T-cell (primary cell): ENCODE results near the gene WDFY4. TPM values are rescaled to one million over a fixed set of nuclear protein-coding genes. Genes with fewer than 3 reads are reported as not detected.

Experiments
- ATAC-seq, 4 experiments: fragments of 200-7000 bp in 3 of 4; fragments of 150-1000 bp in 1 of 4; cut with Tn5 transposase; replicated peaks in 1 of 4; 1 replicate in 3 of 4; 2 replicates in 1 of 4; pipeline ENCODE4 v1.10.0; 2021; ENCODE audit warnings: moderate library complexity in 3 of 4, mild to moderate bottlenecking in 2 of 4, moderate number of reproducible peaks in 1 of 4
- CTCF ChIA-PET, 2 donors: fragments of 300-600 bp; sonication (Branson Sonifier 250); formaldehyde crosslinking; loops; one replicate each; lab custom pipeline; 2022; ENCODE audit warnings: antibody characterized with exemption in 2 of 2; lab: Charles Lee
- POLR2A ChIA-PET, 2 donors: fragments of 300-600 bp; sonication (Branson Sonifier 250); formaldehyde crosslinking; loops; one replicate each; lab custom pipeline; 2022; ENCODE audit warnings: antibody characterized with exemption in 2 of 2; lab: Charles Lee
- DNase-seq, 35 experiments: peaks; one replicate each; pipeline versions ENCODE4 v3.0.0 to v3.0.0-alpha.2; 2013 to 2023
- H3K27ac ChIP-seq: one replicate; pipeline ENCODE4 v1.5.1; 2013; ENCODE audit warnings: low read length
- H3K27me3 ChIP-seq, 2 experiments: replicated peaks in 1 of 2; 1 replicate in 1 of 2; 2 replicates in 1 of 2; pipeline versions ENCODE4 v1.6.1 to v1.7.0; 2013; ENCODE audit warnings: low read length in 1 of 2, mixed read lengths in 1 of 2; ENCODE audit not compliant: control insufficient read depth in 2 of 2, insufficient read depth in 2 of 2; ENCODE audit errors: extremely low read depth in 1 of 2
- H3K36me3 ChIP-seq, 2 donors: 1 replicate in 1 of 2; 2 replicates in 1 of 2; pipeline versions ENCODE4 v1.6.1 to v1.7.0; 2013; ENCODE audit warnings: low read length in 1 of 2; ENCODE audit not compliant: control insufficient read depth in 2 of 2, insufficient read depth in 1 of 2; ENCODE audit errors: extremely low read depth in 1 of 2
- H3K4me1 ChIP-seq, 2 experiments: 1 replicate in 1 of 2; 2 replicates in 1 of 2; pipeline versions ENCODE4 v1.6.1 to v1.7.0; 2013; ENCODE audit warnings: low read length in 2 of 2, mixed read lengths in 1 of 2; ENCODE audit not compliant: insufficient read depth in 2 of 2, control insufficient read depth in 1 of 2; ENCODE audit errors: extremely low read depth in 1 of 2
- H3K4me3 ChIP-seq, 2 donors: 1 replicate in 1 of 2; 2 replicates in 1 of 2; pipeline versions ENCODE4 v1.5.1 to v1.7.0; 2013; ENCODE audit warnings: mild to moderate bottlenecking in 2 of 2, low read length in 1 of 2, moderate library complexity in 1 of 2; ENCODE audit not compliant: control insufficient read depth in 1 of 2; ENCODE audit errors: extremely low read depth in 1 of 2
- H3K9me3 ChIP-seq: 2 replicates; pipeline ENCODE4 v1.7.0; 2013
- H3K27ac Mint-ChIP-seq, 2 donors: one replicate each; pipeline ENCODE4 v1.8.0; 2020 to 2021; ENCODE audit warnings: mild to moderate bottlenecking in 2 of 2, mixed read lengths in 2 of 2
- H3K27me3 Mint-ChIP-seq, 2 donors: one replicate each; pipeline ENCODE4 v1.8.0; 2021 to 2022; ENCODE audit warnings: mixed read lengths in 2 of 2
- H3K36me3 Mint-ChIP-seq: one replicate; pipeline ENCODE4 v1.8.0; 2021; ENCODE audit warnings: mixed read lengths
- H3K4me1 Mint-ChIP-seq, 3 donors: one replicate each; pipeline ENCODE4 v1.8.0; 2020 to 2022; ENCODE audit warnings: mixed read lengths in 3 of 3, mild to moderate bottlenecking in 1 of 3
- H3K4me3 Mint-ChIP-seq, 3 donors: one replicate each; pipeline ENCODE4 v1.8.0; 2020 to 2022; ENCODE audit warnings: mild to moderate bottlenecking in 3 of 3, mixed read lengths in 3 of 3, moderate library complexity in 3 of 3
- H3K9me3 Mint-ChIP-seq, 3 donors: one replicate each; pipeline ENCODE4 v1.8.0; 2020 to 2022; ENCODE audit warnings: mixed read lengths in 3 of 3
- WGBS: methylation state at CpG from one replicate; pipeline ENCODE4 v1.1.5; 2013; ENCODE audit warnings: missing lambda C conversion rate; ENCODE audit not compliant: insufficient coverage; 5-methylcytosine and 5-hydroxymethylcytosine counted together
- total RNA-seq, 35 experiments: library from RNA in 6 of 35; stranded (reverse) in 6 of 35; fragments of 120-200 nt in 1 of 35; gene quantifications; one replicate each; pipeline versions ENCODE4 v1.2.1 to v1.2.4 and lab custom pipeline; 2013 to 2026

The WDFY4 gene
- total RNA-seq, 5 donors from 2014 or later (not counting 1 experiment from before 2014, with no cell fraction given): 2.6 to 15.5 (median 4.2) TPM

DNA sequence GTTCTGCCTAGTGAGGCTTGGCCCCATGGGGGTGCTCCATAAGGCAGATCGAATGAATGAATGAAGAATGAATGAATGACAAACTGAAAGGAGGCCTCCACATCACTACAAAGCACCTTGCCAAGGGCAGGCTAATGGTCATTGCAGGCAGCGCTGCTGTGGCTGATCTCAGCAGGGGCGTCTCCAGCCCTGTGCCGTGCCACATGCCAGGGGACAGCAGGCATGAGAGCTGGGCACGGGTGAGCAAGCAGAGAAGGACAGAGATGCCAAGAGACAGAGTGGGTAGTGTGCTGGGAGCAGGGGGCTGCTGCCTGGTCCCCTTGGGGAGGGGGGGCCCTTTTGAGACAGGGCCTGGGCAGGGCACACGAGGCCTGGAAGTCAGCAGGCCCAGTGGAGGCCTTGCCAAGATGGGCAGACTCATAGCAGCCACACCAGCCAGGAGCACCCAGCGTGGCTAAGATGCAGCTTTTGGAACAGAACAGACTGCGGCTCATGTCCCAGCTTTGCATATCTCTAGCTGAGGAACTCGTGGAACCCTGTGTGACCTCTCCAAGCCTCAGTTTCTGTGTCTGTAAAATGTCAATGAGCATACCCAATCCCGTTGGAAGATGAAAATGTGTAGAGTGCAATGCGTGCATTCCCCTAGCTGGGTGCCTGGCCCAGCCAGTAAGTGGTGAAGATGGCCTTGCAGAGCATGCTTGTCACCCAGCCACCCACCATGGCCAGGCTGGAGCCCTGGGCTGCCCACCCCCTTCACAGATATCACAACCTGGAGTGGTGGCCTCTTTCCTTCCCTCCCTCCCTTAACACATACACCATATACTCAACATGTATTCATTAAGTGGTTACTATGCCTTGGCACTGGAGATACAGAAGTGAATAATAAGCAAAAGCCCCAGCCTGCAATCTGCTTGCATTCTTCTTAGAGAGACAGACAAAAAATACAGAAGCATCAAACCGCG, 316.0 kb downstream of the WDFY4 start:
- Histone ChIP-seq H3K4me1 (no peaks in the 10 kb centered on the region), H3K27me3 (peaks cover 0 to 16% of the 10 kb centered on the region in 2 experiments), H3K27ac (no peak overlapping the region), H3K36me3 (no peaks in the 10 kb centered on the region), H3K9me3 (no peaks in the 10 kb centered on the region), H3K4me3 (no peak overlapping the region)
- Mint-ChIP-seq H3K4me3 (no peak overlapping the region), H3K9me3 (no peaks in the 10 kb centered on the region), H3K4me1 (no peaks in the 10 kb centered on the region), H3K27ac (no peak overlapping the region), H3K36me3 (no peaks in the 10 kb centered on the region), H3K27me3 (peaks cover 5 to 7% of the 10 kb centered on the region in 2 donors)
- POLR2A ChIA-PET: no interaction called here
- ATAC-seq (no peak), DNase-seq (no peak)
- CTCF ChIA-PET: no interaction called here
- WGBS: 82% methylated on average over 11 of the region's 13 CpGs

DNA sequence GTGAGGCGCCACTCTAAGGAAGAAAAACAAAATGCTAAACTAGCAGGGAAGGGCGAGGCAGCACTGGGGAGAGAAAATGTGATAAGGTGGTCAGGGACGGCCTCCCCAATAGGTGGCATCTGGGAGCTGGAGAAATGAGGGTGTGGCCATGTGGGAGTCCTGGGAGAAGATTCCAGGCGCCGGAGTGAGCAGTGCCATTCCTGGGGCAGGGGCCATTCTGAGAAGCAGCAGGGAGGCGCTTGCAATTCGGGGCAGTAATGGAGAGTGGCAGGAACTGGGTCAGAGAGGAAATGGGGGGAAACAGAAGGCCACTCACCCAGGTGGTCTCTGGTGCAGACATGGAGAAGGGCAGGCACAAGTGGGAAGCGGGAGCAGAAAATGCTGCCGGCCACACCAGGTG, 316.7 kb downstream of the WDFY4 start:
- ATAC-seq: no peak
- H3K9me3 Mint-ChIP-seq: no peaks in the 10 kb centered on the region
- H3K4me1 Mint-ChIP-seq: no peaks in the 10 kb centered on the region
- POLR2A ChIA-PET: no interaction called here
- no peak overlapping the region for H3K4me3 ChIP-seq
- no peak for DNase-seq
- no peaks in the 10 kb centered on the region for H3K36me3 ChIP-seq
- CTCF ChIA-PET: no interaction called here
- peaks cover 0 to 16% of the 10 kb centered on the region in 2 experiments for H3K27me3 ChIP-seq
- H3K9me3 ChIP-seq: no peaks in the 10 kb centered on the region
- H3K27ac Mint-ChIP-seq: no peak overlapping the region
- H3K4me1 ChIP-seq: no peaks in the 10 kb centered on the region
- H3K4me3 Mint-ChIP-seq: no peak overlapping the region
- no peak overlapping the region for H3K27ac ChIP-seq
- WGBS: 89% methylated on average over 9 of the region's 9 CpGs
- H3K27me3 Mint-ChIP-seq: peaks cover 5 to 7% of the 10 kb centered on the region in 2 donors
- no peaks in the 10 kb centered on the region for H3K36me3 Mint-ChIP-seq

DNA sequence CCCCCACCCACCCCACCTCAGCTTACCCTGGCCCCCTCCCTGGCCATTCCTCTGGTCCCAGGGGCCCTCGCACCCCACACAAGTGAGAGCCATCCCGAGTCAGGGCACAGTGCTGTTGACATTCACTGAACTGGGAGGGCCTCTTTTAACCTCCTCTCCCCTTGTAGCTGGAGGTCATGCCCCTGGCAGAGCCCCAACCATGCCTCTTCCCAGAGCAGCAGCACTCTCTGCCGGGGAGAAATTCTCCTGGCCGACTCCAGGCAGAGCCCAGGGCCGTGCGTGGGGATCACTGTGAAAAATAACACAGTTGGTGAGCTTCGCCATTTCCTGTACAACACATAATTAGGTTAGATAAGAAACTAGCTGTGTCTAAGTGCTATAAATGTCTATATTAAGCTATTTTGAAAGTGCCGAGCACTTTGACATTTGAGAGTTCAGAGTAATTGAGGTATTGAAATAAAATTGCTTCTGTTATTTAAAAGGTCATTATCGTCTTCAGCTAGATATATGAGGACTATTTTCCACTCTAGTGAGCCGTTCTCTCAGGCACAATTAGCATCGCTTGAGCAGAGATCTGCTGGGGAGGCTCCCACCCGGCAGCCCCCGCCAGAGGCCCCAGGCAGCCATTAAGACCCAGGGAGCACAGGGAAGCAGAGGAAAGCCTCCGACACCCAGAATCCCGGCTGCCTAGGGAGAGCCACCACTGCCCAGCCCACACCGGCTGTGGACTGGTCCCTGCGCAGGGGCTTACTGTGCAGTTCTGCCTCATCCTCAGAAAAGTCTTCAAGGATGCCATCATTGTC, 317.4 kb downstream of the WDFY4 start:
- H3K4me1 ChIP-seq: no peaks in the 10 kb centered on the region
- H3K9me3 ChIP-seq: no peaks in the 10 kb centered on the region
- Mint-ChIP-seq H3K4me1 (no peaks in the 10 kb centered on the region), H3K27me3 (peaks cover 6 to 7% of the 10 kb centered on the region in 2 donors), H3K4me3 (no peak overlapping the region), H3K27ac (no peak overlapping the region), H3K9me3 (no peaks in the 10 kb centered on the region), H3K36me3 (no peaks in the 10 kb centered on the region)
- H3K4me3 ChIP-seq: no peak overlapping the region
- H3K36me3 ChIP-seq: no peaks in the 10 kb centered on the region
- H3K27me3 ChIP-seq: peaks cover 0 to 16% of the 10 kb centered on the region in 2 experiments
- ATAC-seq (no peak), DNase-seq (no peak)
- CTCF ChIA-PET: no interaction called here
- no peak overlapping the region for H3K27ac ChIP-seq
- WGBS: 85% methylated on average over 11 of the region's 17 CpGs
- POLR2A ChIA-PET: no interaction called here

DNA sequence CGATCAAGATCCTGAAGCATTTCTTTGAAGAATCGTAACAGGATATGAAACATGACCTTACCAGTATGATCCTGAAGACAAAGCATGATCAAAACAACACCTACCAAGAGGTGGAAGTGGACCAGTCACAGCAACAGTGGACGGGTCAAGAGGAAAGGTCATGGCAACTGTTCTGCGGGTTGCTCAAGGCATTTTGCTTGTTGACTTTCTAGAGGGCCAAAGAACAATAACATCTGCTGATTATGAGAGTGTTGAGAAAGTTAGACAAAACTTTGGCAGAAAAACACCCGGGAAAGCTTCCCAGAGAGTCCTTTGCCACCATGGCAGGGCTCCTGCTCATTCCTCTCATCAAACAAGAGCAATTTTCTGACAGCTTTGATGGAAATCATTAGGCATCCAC, 320.6 kb downstream of the WDFY4 start:
- H3K4me1 ChIP-seq: no peaks in the 10 kb centered on the region
- Mint-ChIP-seq H3K4me3 (no peak overlapping the region), H3K4me1 (no peaks in the 10 kb centered on the region), H3K27me3 (peaks cover 4 to 6% of the 10 kb centered on the region in 2 donors), H3K9me3 (no peaks in the 10 kb centered on the region), H3K27ac (no peak overlapping the region), H3K36me3 (no peaks in the 10 kb centered on the region)
- ATAC-seq: no peak
- WGBS: 84% methylated on average over 4 of the region's 5 CpGs
- no peaks in the 10 kb centered on the region for H3K9me3 ChIP-seq
- peaks cover 0 to 8% of the 10 kb centered on the region in 2 experiments for H3K27me3 ChIP-seq
- no peak overlapping the region for H3K27ac ChIP-seq
- ChIA-PET POLR2A (no interaction called here), CTCF (no interaction called here)
- DNase-seq: no peak
- H3K4me3 ChIP-seq: no peak overlapping the region
- no peaks in the 10 kb centered on the region for H3K36me3 ChIP-seq

DNA sequence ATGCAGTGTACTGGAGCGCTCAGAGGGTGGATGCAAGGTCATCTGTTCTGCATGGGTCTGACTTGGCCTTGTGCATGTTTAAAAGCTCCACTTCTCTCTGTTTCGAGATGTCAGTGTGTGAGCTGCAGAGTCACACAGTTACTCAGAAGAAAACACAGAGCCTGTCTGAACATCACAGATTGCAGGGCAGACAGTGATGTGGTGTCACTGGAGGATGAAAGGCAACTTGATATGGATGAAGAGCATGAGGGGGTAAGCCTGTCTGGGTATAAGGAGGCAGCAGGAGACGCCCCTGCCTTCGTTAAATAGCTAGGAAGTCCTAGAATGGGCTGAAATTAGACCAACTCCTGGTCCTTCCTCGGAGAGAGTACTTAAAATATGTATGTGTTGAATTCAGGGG, 322.5 kb downstream of the WDFY4 start:
- 100% methylated on average over 1 of the region's 5 CpGs for whole genome bisulfite sequencing
- ATAC-seq: no peak

DNA sequence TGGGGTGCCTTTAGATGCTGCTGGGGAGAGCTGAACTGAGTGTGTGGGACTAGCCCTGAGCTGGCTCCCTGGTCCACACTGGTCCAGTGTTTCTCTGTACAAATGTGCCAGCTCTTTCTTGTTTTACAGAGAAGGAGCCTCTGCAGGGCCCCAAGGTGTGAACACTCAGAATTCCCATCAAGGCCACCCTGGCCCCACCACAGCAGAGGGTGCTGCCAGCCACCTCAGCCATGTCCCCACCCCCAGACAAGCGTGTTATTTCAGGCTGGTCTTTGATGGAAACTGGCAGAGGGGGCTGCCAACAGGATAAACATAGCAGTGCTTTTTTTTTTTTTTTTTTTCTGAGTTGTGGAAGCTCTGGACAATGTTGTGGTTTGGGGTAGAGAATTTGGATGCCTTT, 323.4 kb downstream of the WDFY4 start:
- Mint-ChIP-seq H3K9me3 (no peaks in the 10 kb centered on the region), H3K4me1 (no peaks in the 10 kb centered on the region), H3K36me3 (no peaks in the 10 kb centered on the region), H3K4me3 (no peak overlapping the region), H3K27ac (no peak overlapping the region), H3K27me3 (peaks cover 0 to 6% of the 10 kb centered on the region in 2 donors)
- ChIA-PET CTCF (interaction anchor here in 1 of 2 donors (0.6 kb wide), 1 partner anchor 20 kb away, joined by 4 read pairs; no protein-coding TSS in a partner anchor), POLR2A (no interaction called here)
- no peaks in the 10 kb centered on the region for H3K36me3 ChIP-seq
- no peak overlapping the region for H3K4me3 ChIP-seq
- no peak overlapping the region for H3K27ac ChIP-seq
- no peaks in the 10 kb centered on the region for H3K4me1 ChIP-seq
- DNase-seq (no peak), ATAC-seq (no peak)
- H3K27me3 ChIP-seq: peaks cover 0 to 8% of the 10 kb centered on the region in 2 experiments
- H3K9me3 ChIP-seq: no peaks in the 10 kb centered on the region
- no CpG with 5 or more reads among the region's 1 CpG for WGBS

More for the DNA sequence above, 322.5 kb downstream of the WDFY4 start:
- Histone ChIP-seq H3K9me3 (no peaks in the 10 kb centered on the region), H3K4me1 (no peaks in the 10 kb centered on the region), H3K27ac (no peak overlapping the region), H3K36me3 (no peaks in the 10 kb centered on the region), H3K27me3 (peaks cover 0 to 6% of the 10 kb centered on the region in 2 experiments), H3K4me3 (no peak overlapping the region)
- Mint-ChIP-seq H3K27ac (no peak overlapping the region), H3K27me3 (peaks cover 0 to 6% of the 10 kb centered on the region in 2 donors), H3K9me3 (no peaks in the 10 kb centered on the region), H3K36me3 (no peaks in the 10 kb centered on the region), H3K4me1 (no peaks in the 10 kb centered on the region), H3K4me3 (no peak overlapping the region)
- ChIA-PET CTCF (no interaction called here), POLR2A (no interaction called here)
- no peak for DNase-seq
